GM15510 (cell line): ENCODE results near the gene HAND2.

Source experiments
- POLR2A ChIP-seq: IDR thresholded peaks from 3 replicates; pipeline ENCODE4 v1.6.1; 2011; ENCODE audit warnings: borderline replicate concordance; ENCODE audit not compliant: insufficient read length; ENCODE audit errors: extremely low read depth

Gene HAND2

DNA sequence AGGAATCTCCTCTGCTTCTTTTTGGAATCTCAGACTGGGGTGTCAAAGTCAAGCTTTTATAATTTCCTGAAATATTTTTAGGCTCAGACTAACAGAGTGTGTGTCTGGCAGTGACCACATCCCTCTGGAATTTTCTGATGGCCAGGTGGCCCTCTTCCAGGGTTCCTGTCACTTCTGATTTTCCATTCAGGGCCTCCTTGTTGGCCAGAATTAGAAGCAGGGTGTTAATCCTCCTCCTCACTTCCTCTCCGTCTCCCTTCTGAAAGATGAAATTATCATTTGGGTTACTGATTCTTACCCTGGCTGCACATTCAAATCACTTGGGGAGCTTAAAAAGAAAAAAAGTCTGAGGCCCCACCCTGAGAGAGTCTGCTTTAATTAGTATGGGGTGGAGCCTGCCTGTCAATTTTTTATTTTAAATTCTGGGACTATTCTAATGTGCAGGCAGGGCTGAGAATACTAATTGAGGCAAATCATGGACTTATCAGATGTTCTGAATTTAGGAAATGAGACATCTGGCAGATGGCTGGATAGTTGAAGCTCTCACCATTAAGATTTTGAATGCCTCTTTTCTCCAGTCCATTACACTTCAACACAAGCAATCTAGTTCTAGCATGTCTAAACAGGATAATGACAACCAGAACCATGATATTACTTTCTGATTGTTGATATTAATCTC is 43.2 kb downstream of the HAND2 start:
- TF ChIP-seq POLR2A: no peak

DNA sequence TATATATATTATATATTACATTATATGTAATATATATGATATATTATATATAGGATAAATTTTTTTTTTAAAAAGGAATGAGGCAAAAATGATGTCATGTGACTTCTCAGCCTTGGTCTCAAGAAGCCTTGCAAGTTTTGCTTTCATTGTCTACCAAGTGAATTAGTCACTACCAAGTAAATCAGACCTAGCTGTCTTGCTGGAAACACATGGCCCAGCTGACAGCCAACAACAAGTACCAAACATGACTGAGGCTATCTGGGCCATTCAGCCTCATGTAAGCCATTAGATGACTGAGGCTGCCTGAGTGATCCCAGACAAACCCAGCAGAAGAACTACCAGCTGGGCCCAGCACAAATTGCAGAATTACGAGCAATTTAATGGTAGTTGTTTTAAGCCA is 44.9 kb downstream of the HAND2 start:
- no peak for TF ChIP-seq POLR2A

DNA sequence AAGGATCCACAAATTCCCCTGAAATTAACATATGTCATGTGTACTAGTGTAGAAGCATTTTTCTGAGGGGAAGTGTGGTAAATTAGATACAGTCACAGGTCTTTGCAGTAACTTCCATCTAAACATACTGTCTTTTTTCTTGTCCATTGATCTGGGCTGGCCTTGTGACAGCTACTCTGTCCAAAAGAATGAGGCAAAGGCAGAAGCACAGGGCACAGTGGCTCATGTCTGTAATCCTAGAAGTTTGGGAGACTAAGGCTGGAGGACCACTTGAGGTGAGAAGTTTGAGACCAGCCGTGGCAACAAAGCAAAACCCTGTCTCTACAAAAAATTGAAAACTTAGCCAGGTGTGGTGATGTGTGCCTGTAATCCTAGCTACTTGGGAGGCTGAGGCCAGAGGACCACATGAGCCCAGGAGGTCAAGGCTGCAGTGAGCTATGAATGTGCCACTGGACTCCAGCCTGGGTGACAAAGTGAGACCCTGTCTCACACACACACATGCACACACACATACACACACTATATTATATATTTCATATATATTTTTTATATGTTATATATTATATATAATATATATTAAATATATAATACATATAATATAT is 47.6 kb downstream of the HAND2 start:
- no peak for TF ChIP-seq POLR2A

DNA sequence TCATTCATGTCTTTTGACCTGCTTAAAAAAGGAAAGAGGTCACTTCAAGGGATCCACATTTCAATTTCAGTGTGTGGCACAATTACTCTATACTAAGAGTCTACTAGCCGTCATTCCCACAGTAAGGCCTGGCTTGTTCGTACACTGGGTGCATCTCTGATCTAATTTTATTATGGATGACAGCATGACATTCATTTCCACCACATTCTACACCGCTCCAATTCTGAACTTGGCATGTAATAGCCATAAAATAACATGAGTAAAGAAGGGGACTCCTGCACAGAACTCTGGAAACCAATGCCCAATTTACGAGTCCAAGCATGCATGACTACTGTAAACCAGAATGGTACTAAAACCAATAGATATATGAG is 51.1 kb downstream of the HAND2 start:
- TF ChIP-seq POLR2A: no peak

DNA sequence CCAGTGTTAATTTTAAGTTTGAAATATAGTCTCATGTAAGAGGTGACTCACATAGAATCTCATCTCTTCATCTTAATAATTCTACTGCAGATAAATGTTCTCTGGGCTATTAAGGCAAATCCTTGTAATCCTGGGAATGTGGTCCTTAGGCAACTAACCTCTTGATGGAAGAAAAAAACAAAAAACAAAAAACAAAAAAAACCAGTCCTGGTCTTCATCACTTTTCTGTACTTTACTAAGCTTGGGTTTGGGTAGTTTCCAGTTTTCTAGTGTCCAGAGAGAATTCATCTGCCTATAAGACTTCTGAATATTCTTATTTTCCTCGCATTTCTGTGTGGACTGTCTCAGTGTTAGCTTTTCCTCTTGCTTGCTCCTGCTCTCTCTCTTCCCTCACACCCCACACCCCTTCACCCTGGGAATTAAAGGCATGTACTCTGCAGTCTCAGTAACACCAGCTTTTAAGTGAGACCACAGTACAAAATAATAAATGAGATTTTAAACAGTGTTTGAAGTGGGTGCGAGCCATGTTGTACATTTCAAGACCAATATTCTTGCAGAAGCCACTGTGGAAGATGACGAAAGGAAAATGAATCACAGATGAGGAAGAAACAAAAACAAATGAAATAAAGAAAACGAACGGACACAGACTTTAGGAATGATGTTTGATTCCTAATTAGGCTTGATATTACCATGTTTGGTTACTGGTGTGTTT is 51.7 kb downstream of the HAND2 start:
- no peak for TF ChIP-seq POLR2A

DNA sequence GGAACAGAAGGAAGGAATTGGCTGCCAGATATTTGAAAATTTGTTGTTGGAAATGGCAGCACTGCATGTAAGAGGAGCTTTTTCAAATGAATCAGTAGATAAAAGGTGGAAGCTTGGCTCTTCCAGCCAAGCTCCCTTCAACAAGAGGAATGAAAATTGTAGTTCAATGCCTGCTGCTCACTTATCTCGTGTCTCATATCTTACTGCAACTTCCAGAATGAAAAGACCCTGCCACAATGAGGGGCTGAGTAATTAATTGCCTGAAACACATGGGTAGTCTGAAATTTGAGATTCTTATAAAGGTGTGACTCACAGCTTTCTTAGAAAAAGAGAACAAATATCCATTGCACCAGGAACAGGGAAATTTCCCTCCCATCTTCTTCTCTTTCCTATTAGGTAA is 53.0 kb downstream of the HAND2 start:
- no peak for TF ChIP-seq POLR2A
